Gastrocnemius medialis (tissue), 4 donors: ENCODE results near the gene MRGPRE.

Source experiments
- POLR2A ChIP-seq, 2 donors: fragments of 450-650 bp; IDR thresholded peaks; one replicate each; pipeline ENCODE4 v1.6.1; 2017; ENCODE audit warnings: antibody characterized with exemption in 2 of 2, mild to moderate bottlenecking in 2 of 2, moderate library complexity in 2 of 2
- TF ChIP-seq, protein P1 (sequence below), 5 experiments: fragments of 450-650 bp in 3 of 5; fragments of 200-600 bp in 2 of 5; sonication (generic) in 2 of 5; IDR thresholded peaks in 4 of 5; conservative IDR thresholded peaks in 1 of 5; 1 replicate in 4 of 5; 2 replicates in 1 of 5; pipeline ENCODE4 v1.5.1; 2016 to 2019; ENCODE audit warnings: antibody characterized with exemption in 5 of 5, mild to moderate bottlenecking in 3 of 5, moderate library complexity in 3 of 5

- TF ChIP-seq, protein P1, sequence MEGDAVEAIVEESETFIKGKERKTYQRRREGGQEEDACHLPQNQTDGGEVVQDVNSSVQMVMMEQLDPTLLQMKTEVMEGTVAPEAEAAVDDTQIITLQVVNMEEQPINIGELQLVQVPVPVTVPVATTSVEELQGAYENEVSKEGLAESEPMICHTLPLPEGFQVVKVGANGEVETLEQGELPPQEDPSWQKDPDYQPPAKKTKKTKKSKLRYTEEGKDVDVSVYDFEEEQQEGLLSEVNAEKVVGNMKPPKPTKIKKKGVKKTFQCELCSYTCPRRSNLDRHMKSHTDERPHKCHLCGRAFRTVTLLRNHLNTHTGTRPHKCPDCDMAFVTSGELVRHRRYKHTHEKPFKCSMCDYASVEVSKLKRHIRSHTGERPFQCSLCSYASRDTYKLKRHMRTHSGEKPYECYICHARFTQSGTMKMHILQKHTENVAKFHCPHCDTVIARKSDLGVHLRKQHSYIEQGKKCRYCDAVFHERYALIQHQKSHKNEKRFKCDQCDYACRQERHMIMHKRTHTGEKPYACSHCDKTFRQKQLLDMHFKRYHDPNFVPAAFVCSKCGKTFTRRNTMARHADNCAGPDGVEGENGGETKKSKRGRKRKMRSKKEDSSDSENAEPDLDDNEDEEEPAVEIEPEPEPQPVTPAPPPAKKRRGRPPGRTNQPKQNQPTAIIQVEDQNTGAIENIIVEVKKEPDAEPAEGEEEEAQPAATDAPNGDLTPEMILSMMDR (IDR thresholded peaks at IDR 0.05 in 4 of 5, conservative IDR thresholded peaks at IDR 0.05 in 1 of 5), result no peak
- TF ChIP-seq POLR2A (IDR thresholded peaks at IDR 0.05), result no peak
These were observed 6.1 kb downstream of the MRGPRE start for GRCh38 chr11:3225826-3226750.
